LHCN-M2 (cell line): ENCODE data around the gene AKR1C2. TPM values are rescaled to one million over a fixed set of nuclear protein-coding genes. Genes with fewer than 3 reads are reported as not detected.
"Not testable (repeated sequence)": the region's sequence is repeated elsewhere in the genome, so short reads cannot be mapped to it uniquely, and the experiment has no call there.

Experiments used
- DNase-seq: peaks from one replicate; pipeline ENCODE4 v3.0.0-alpha.2; 2012; ENCODE audit warnings: low read depth
- total RNA-seq: library from RNA; depleted of rRNA; stranded (reverse); fragments of >200 nt; gene quantifications from 2 replicates; pipeline ENCODE4 v1.2.3, GENCODE V29; 2014

Gene AKR1C2
- total RNA-seq, 1 experiment from 2014 or later: 10.0 TPM

- not testable (repeated sequence) for DNase-seq
These were observed 42.1 kb downstream of the AKR1C2 start for GRCh38 chr10:4961558-4961957.

- DNase-seq: not testable (repeated sequence)
These were observed 46.6 kb downstream of the AKR1C2 start for GRCh38 chr10:4956955-4957645.

- not testable (repeated sequence) for DNase-seq
These were observed 47.6 kb downstream of the AKR1C2 start for GRCh38 chr10:4956088-4956487.

GRCh38 chr10:4953405-4953804 is 50.3 kb downstream of the AKR1C2 start:
- no peak for DNase-seq

- not testable (repeated sequence) for DNase-seq
These were observed 52.0 kb downstream of the AKR1C2 start for GRCh38 chr10:4951512-4952162.

- DNase-seq: peak; percentile 94
These were observed 55.7 kb downstream of the AKR1C2 start for GRCh38 chr10:4947635-4948596.

GRCh38 chr10:4947039-4947634 is 56.5 kb downstream of the AKR1C2 start:
- peak; percentile 32 for DNase-seq

GRCh38 chr10:4945766-4946717 is 57.6 kb downstream of the AKR1C2 start:
- DNase-seq: no peak

- DNase-seq: no peak
These were observed 58.8 kb downstream of the AKR1C2 start for GRCh38 chr10:4944841-4945240.

- peak; percentile 43 for DNase-seq
These were observed 59.8 kb downstream of the AKR1C2 start for GRCh38 chr10:4943821-4944220.

- peak; percentile 45 for DNase-seq
These were observed 60.2 kb downstream of the AKR1C2 start for GRCh38 chr10:4943416-4943815.

GRCh38 chr10:4942931-4943330 is 60.7 kb downstream of the AKR1C2 start:
- DNase-seq: peak; percentile 72

- peak; percentile 33 for DNase-seq
These were observed 61.9 kb downstream of the AKR1C2 start for GRCh38 chr10:4941540-4942330.

GRCh38 chr10:4940909-4941308 is 62.7 kb downstream of the AKR1C2 start:
- not testable (repeated sequence) for DNase-seq

GRCh38 chr10:4940073-4940428 is 63.6 kb downstream of the AKR1C2 start:
- not testable (repeated sequence) for DNase-seq

GRCh38 chr10:4939224-4940072 is 64.2 kb downstream of the AKR1C2 start:
- DNase-seq: peak; percentile 41
